Left ventricle myocardium superior (tissue), 1 donor: ENCODE data around the gene ANKS1B. TPM values are rescaled to one million over a fixed set of nuclear protein-coding genes. Genes with fewer than 3 reads are reported as not detected.

Experiments
- ATAC-seq: fragments of 200-7000 bp; cut with Tn5 transposase; one replicate; pipeline ENCODE4 v1.9.1; 2020; ENCODE audit warnings: mild to moderate bottlenecking, moderate library complexity
- DNase-seq: peaks from one replicate; pipeline ENCODE4 v3.0.0-alpha.2; 2020
- intact Hi-C: fragments of 100-400 bp; cut with micrococcal nuclease; formaldehyde crosslinking; loops from one replicate; pipeline ENCODE4 v1.11.0; 2022
- total RNA-seq: library from RNA; stranded (reverse); fragmentation: NEBNext Ultra II Directional; extraction: Animal tissue kit (Norgen Biotek cat#: 25700); gene quantifications from one replicate; pipeline ENCODE4 v1.2.1, GENCODE V29; 2021
- donor health status: DM: no; HTN: yes; CAD: no; lungs with severe emphysema.

Gene ANKS1B
- total RNA-seq, 1 donor from 2014 or later, result 2.5 TPM

DNA sequence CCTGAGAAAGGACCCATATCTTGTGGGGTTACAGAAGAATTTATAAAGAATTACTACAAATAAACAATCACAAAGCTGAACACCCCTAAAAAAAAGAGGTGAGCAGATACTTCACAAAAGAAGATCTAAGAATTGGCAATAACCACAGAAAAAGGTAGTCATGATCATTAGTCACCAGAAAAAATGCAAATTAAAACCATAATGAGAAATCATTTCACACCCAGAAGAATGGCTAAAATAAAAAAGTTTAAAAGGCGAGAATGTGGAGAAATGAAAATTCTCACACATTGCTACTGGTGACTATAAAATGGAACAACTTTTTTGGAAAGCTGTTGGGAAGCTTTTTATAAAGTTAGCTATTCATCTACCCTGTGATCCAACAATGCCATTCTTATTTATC, 545.3 kb downstream of the ANKS1B start:
- ATAC-seq (no peak), DNase-seq (no peak)
- intact Hi-C loops, result no loop called here

DNA sequence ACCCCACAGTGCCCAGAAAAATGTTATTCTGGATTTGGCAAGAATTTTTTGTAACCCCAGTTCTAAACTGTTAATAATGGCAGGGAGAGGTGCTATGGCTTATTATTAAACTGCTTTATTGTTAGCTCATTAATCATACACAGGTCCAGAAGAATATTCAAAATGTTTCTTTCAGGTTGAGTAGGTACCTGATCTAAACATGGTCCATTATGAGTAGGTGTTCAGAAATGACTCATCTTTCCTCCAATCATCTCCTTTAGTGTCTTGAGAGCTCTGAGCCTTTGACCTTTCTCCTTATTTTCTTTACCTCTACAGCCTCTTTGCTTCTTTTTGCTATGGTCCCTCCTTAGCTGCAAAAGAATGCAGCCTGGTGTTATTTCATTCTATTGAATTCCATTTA, 548.2 kb downstream of the ANKS1B start:
- no peak for ATAC-seq
- no peak for DNase-seq
- intact Hi-C loops, result no loop called here

GRCh38 chr12:99435095-99435791, 549.5 kb downstream of the ANKS1B start:
- ATAC-seq (no peak), DNase-seq (no peak)
- intact Hi-C loops, result no loop called here

- ATAC-seq (no peak), DNase-seq (no peak)
- intact Hi-C loops, result no loop called here
Observed at GRCh38 chr12:99433155-99433554, 551.6 kb downstream of the ANKS1B start.

DNA sequence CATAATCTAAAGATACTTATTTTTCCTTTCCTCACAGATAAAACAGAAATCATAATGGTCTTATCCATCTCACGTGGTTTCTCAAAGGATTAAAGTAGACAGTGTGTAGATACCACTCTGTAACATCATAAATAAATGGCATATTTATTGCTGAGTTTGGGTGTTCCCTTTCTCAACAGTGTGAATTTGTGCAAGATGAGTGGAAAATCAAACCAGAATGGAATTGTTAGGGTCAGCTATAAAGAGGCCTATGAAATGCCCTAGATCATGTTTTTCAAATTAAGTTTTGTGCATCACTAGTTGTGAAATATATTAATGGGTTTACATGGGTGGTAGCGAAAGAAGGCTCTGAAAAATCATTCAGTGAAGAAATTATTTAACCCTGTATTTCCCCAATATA, 553.5 kb downstream of the ANKS1B start:
- intact Hi-C loops, result no loop called here
- DNase-seq (no peak), ATAC-seq (no peak)

GRCh38 chr12:99427104-99427503, 557.6 kb downstream of the ANKS1B start:
- intact Hi-C loops, result no loop called here
- no peak for ATAC-seq
- no peak for DNase-seq

- ATAC-seq (no peak), DNase-seq (no peak)
- intact Hi-C loops, result no loop called here
Observed at GRCh38 chr12:99418379-99418778, 566.4 kb downstream of the ANKS1B start.

DNA sequence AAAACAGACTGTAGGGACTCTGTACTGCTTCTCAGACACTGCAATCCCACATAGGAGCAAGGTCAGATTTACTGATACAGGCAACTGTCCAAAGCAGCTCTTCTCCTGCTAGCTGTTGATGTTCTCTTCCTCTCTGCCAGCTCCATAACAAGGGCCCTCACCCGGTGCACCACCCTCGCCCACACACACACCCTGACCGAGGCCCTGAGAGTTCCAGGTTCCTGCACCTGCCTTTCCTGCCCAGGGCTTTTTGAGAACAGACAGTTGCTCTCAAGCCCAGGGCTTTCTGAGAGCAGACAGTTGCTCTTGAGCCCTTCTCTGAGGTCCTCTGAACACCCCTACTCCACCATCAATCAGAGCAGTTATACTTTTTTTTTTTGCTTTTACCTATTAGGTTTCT, 571.0 kb downstream of the ANKS1B start:
- intact Hi-C loops, result no loop called here
- DNase-seq, result no peak
- ATAC-seq, result no peak

DNA sequence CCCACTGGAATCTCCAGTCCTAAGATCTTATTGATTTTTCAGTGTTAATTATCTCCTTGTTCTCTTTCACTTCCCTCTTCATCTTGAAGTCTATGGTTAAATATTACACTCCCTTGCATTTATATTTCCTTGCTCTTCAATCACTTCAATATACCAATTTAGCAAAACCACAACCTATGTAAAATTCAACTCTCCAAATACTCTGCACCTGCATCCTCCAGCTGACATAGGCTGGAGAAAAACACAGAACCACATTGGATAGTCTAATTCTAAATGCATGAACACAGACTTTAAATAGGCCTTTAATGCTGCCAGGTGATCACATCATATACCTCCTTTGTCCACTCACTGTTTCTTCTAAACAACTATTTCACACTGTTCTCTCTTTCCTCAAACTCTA, 591.0 kb downstream of the ANKS1B start:
- DNase-seq (no peak), ATAC-seq (no peak)
- intact Hi-C loops, result no loop called here

GRCh38 chr12:99392091-99392850, 592.5 kb downstream of the ANKS1B start:
- ATAC-seq (no peak), DNase-seq (no peak)
- intact Hi-C loops, result no loop called here

DNA sequence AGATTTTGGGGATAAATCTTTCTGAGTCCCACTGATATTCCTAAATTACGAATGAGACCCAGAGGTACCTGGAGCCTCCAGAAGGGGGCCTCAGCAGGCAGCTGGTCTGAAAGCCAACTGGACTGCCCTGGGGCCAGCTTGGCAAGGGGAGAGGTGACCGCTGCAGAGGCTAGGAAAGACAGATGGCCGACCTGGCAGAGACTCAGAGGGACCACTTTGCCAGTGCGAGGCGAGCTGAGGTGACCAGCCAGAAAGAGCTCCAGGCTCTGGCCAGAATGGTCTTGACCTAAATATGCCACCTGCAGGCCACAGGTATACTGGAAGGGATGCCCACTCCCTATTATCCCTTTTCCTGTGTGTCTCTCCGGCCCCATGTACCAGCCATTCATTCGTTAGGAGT, 594.0 kb downstream of the ANKS1B start:
- ATAC-seq (no peak), DNase-seq (no peak)
- intact Hi-C loops, result no loop called here

GRCh38 chr12:99389751-99390150, 595.0 kb downstream of the ANKS1B start:
- no peak for DNase-seq
- intact Hi-C loops, result no loop called here
- no peak for ATAC-seq

GRCh38 chr12:99388671-99389195, 596.0 kb downstream of the ANKS1B start:
- intact Hi-C loops, result no loop called here
- DNase-seq, result no peak
- ATAC-seq, result no peak

DNA sequence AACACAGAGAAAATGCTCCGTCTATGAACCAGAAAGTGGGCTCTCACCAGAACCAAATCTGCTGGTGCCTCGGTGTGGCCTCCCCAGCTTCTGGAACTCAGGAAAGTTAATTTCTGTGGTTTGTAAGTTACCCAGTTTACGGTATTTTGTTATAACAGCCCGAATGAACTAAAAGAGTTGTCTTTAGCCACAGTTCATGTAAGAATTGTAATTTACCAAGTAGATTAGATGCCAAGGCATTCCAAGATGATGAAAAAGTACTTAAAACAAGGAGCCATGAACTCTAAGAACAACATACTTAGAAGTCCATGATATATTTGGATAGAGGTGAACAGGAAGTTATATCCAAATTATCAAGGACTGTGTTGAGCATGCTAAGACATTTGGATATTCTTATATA, 597.1 kb downstream of the ANKS1B start:
- ATAC-seq (no peak), DNase-seq (no peak)
- intact Hi-C loops, result no loop called here

DNA sequence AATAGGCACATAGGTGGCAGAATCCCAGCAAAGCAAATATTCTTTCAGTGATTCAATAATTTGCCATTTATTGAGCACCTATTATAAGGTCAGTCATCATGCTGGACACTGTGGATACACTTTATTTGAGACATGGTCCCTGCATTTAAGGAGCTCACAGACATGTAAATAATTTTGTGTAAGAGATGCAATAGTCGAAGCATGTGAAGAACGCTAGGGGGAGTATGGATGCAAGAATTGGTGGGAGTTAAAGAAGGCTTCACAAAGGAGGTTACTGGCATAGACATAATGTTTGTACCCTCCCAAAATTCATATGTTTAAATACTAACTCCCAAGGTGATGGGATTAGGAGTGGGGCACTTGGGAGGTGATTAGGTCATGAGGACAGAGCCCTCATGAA, 597.8 kb downstream of the ANKS1B start:
- no peak for ATAC-seq
- intact Hi-C loops, result no loop called here
- no peak for DNase-seq

DNA sequence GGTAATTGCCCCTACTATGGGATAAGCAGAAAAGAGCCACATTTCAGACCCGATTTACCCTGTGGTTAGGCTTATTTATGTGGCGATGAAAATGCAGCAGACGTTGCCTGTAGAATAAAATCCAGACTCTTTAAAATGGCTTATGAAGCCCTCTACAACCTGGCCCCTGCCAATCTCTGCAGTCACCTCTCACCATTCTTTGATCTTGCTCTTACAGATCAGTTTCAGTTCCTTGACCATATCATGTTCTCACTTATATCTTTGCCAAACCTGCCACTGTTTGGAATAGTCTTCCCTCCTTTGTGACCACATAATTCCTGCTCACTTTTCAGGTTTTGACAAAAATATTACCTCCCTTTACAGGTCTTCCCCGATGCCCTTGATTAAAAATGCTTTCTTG, 601.5 kb downstream of the ANKS1B start:
- DNase-seq, result no peak
- ATAC-seq, result no peak
- intact Hi-C loops, result no loop called here

DNA sequence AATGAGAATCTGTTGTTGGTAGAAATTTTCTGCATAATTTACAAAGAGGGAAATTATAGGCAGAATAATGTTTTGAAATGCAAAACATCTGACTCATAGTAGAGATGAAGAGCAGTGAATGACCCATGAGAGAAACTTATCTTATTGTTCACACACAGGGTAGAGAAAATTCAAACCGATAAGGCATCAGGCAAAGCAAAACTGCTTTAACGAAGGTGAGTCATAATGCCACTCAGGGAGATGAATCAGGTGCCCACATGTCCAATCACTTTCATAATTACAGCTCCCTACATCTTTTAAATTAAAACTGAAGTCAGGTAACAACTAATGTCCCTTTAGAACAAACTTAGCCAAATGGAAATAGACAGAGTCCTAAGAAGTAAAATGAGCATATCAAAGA, 602.7 kb downstream of the ANKS1B start:
- intact Hi-C loops, result no loop called here
- ATAC-seq (no peak), DNase-seq (no peak)

GRCh38 chr12:99380701-99381100, 604.0 kb downstream of the ANKS1B start:
- ATAC-seq (no peak), DNase-seq (no peak)
- intact Hi-C loops, result no loop called here

- DNase-seq, result no peak
- ATAC-seq, result no peak
- intact Hi-C loops, result no loop called here
Observed at GRCh38 chr12:99374023-99374422, 610.7 kb downstream of the ANKS1B start.

DNA sequence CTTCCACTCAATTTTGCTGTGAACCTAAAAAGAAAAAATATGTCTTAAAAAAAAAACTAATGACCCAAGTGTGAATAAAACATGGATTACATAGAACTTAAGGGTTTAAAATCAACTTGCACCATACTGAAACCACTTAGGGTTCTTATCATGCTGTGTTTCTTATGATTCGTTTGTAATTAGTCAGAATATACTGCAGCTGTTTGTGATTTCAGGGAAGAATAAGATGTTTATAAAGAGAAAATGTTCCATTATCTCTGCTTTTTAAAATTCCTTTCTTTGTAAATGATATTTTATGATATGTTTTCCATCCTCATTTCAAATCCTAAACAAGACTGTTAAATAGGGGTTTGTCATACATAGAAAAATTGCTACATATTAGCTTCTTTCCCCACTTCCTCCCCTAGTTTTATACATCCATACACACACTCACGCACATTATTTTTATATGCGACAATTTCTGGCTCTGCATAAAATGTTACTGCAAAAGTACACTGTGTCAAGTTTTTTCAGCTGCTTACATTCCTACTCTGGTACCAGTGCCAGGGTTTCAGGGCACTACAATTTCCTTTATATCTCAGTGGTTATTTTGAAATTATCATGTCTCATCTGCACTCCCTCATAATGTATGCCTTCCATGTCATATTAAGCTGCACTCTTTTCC, 612.3 kb downstream of the ANKS1B start:
- intact Hi-C loops, result no loop called here
- ATAC-seq, result no peak
- no peak for DNase-seq
